ENCODE measurements around the gene RAX2.
"Not testable (repeated sequence)": the region's sequence is repeated elsewhere in the genome, so short reads cannot be mapped to it uniquely, and the experiment has no call there.

RAX2 gene

GRCh38 chr19:3771906-3772455, at the start of gene RAX2:
RAX2 (minus strand) TSS chr19:3772228; CDS start chr19:3771742, 486 bp downstream.
- H3K27me3 ChIP-seq (ENCODE audit: control insufficient read depth in 1 of 2, insufficient read depth in 2 of 2, low read length in 2 of 2): no peaks in the 10 kb centered on the region
- peaks cover 10 to 17% of the 10 kb centered on the region in 2 donors for H3K36me3 ChIP-seq (ENCODE audit: control insufficient read depth in 1 of 2, insufficient read depth in 2 of 2, low read length in 2 of 2)

GRCh38 chr19:3821156-3821555, 49.1 kb upstream of the RAX2 start:
- Histone ChIP-seq H3K4me3 (ENCODE audit: low read depth in 1 of 2, low read length in 2 of 2) (no peak overlapping the region), H3K36me3 (ENCODE audit: control insufficient read depth in 1 of 2, insufficient read depth in 2 of 2, low read length in 2 of 2) (no peaks in the 10 kb centered on the region), H3K4me1 (ENCODE audit: control insufficient read depth in 1 of 2, insufficient read depth in 2 of 2, low read length in 2 of 2) (peaks cover 0 to 4% of the 10 kb centered on the region in 2 donors), H3K27me3 (ENCODE audit: control insufficient read depth in 1 of 2, insufficient read depth in 2 of 2, low read length in 2 of 2) (no peaks in the 10 kb centered on the region), H3K9me3 (ENCODE audit: control insufficient read depth in 1 of 2, low read length in 2 of 2) (no peaks in the 10 kb centered on the region), H3K27ac (ENCODE audit: low read depth, low read length) (no peak overlapping the region), H3K9ac (ENCODE audit: low read depth in 1 of 2, low read length in 2 of 2) (no peak overlapping the region)

More at GRCh38 chr19:3771906-3772455, at the start of gene RAX2:
- Histone ChIP-seq H3K9ac (ENCODE audit: low read depth in 1 of 2, low read length in 2 of 2) (no peak within 1 kb of the TSS), H3K4me3 (ENCODE audit: low read depth in 1 of 2, low read length in 2 of 2) (no peak within 1 kb of the TSS), H3K9me3 (ENCODE audit: control insufficient read depth in 1 of 2, low read length in 2 of 2) (no peaks in the 10 kb centered on the region), H3K4me1 (ENCODE audit: control insufficient read depth in 1 of 2, insufficient read depth in 2 of 2, low read length in 2 of 2) (no peaks in the 10 kb centered on the region), H3K27ac (ENCODE audit: low read depth, low read length) (no peak within 1 kb of the TSS)

- Histone ChIP-seq H3K27ac (ENCODE audit: low read depth, low read length) (no peak overlapping the region), H3K27me3 (ENCODE audit: control insufficient read depth in 1 of 2, insufficient read depth in 2 of 2, low read length in 2 of 2) (no peaks in the 10 kb centered on the region), H3K36me3 (ENCODE audit: control insufficient read depth in 1 of 2, insufficient read depth in 2 of 2, low read length in 2 of 2) (no peaks in the 10 kb centered on the region), H3K4me3 (ENCODE audit: low read depth in 1 of 2, low read length in 2 of 2) (no peak overlapping the region), H3K9me3 (ENCODE audit: control insufficient read depth in 1 of 2, low read length in 2 of 2) (no peaks in the 10 kb centered on the region), H3K4me1 (ENCODE audit: control insufficient read depth in 1 of 2, insufficient read depth in 2 of 2, low read length in 2 of 2) (peaks cover 0 to 4% of the 10 kb centered on the region in 2 donors), H3K9ac (ENCODE audit: low read depth in 1 of 2, low read length in 2 of 2) (no peak overlapping the region)
Observed at GRCh38 chr19:3819989-3820388, 48.0 kb upstream of the RAX2 start.

GRCh38 chr19:3818918-3819317, 46.9 kb upstream of the RAX2 start:
- Histone ChIP-seq H3K9ac (ENCODE audit: low read depth in 1 of 2, low read length in 2 of 2) (no peak overlapping the region), H3K4me1 (ENCODE audit: control insufficient read depth in 1 of 2, insufficient read depth in 2 of 2, low read length in 2 of 2) (peaks cover 0 to 4% of the 10 kb centered on the region in 2 donors), H3K9me3 (ENCODE audit: control insufficient read depth in 1 of 2, low read length in 2 of 2) (no peaks in the 10 kb centered on the region), H3K27me3 (ENCODE audit: control insufficient read depth in 1 of 2, insufficient read depth in 2 of 2, low read length in 2 of 2) (no peaks in the 10 kb centered on the region), H3K36me3 (ENCODE audit: control insufficient read depth in 1 of 2, insufficient read depth in 2 of 2, low read length in 2 of 2) (no peaks in the 10 kb centered on the region), H3K4me3 (ENCODE audit: low read depth in 1 of 2, low read length in 2 of 2) (no peak overlapping the region), H3K27ac (ENCODE audit: low read depth, low read length) (no peak overlapping the region)

- Histone ChIP-seq H3K9ac (ENCODE audit: low read depth in 1 of 2, low read length in 2 of 2) (no peak overlapping the region), H3K36me3 (ENCODE audit: control insufficient read depth in 1 of 2, insufficient read depth in 2 of 2, low read length in 2 of 2) (no peaks in the 10 kb centered on the region), H3K27me3 (ENCODE audit: control insufficient read depth in 1 of 2, insufficient read depth in 2 of 2, low read length in 2 of 2) (no peaks in the 10 kb centered on the region), H3K27ac (ENCODE audit: low read depth, low read length) (no peak overlapping the region), H3K4me3 (ENCODE audit: low read depth in 1 of 2, low read length in 2 of 2) (no peak overlapping the region), H3K4me1 (ENCODE audit: control insufficient read depth in 1 of 2, insufficient read depth in 2 of 2, low read length in 2 of 2) (peaks cover under 1 to 8% of the 10 kb centered on the region in 2 donors), H3K9me3 (ENCODE audit: control insufficient read depth in 1 of 2, low read length in 2 of 2) (no peaks in the 10 kb centered on the region)
Observed at GRCh38 chr19:3818466-3818865, 46.4 kb upstream of the RAX2 start.

GRCh38 chr19:3817761-3818160, 45.7 kb upstream of the RAX2 start:
- H3K9ac ChIP-seq (ENCODE audit: low read depth in 1 of 2, low read length in 2 of 2): no peak overlapping the region
- H3K27ac ChIP-seq (ENCODE audit: low read depth, low read length): no peak overlapping the region
- no peaks in the 10 kb centered on the region for H3K36me3 ChIP-seq (ENCODE audit: control insufficient read depth in 1 of 2, insufficient read depth in 2 of 2, low read length in 2 of 2)
- peaks cover 5 to 12% of the 10 kb centered on the region in 2 donors for H3K4me1 ChIP-seq (ENCODE audit: control insufficient read depth in 1 of 2, insufficient read depth in 2 of 2, low read length in 2 of 2)
- H3K9me3 ChIP-seq (ENCODE audit: control insufficient read depth in 1 of 2, low read length in 2 of 2): no peaks in the 10 kb centered on the region
- H3K27me3 ChIP-seq (ENCODE audit: control insufficient read depth in 1 of 2, insufficient read depth in 2 of 2, low read length in 2 of 2): no peaks in the 10 kb centered on the region
- no peak overlapping the region for H3K4me3 ChIP-seq (ENCODE audit: low read depth in 1 of 2, low read length in 2 of 2)

- Histone ChIP-seq H3K4me1 (ENCODE audit: control insufficient read depth in 1 of 2, insufficient read depth in 2 of 2, low read length in 2 of 2) (peaks cover 5 to 12% of the 10 kb centered on the region in 2 donors), H3K27me3 (ENCODE audit: control insufficient read depth in 1 of 2, insufficient read depth in 2 of 2, low read length in 2 of 2) (no peaks in the 10 kb centered on the region), H3K27ac (ENCODE audit: low read depth, low read length) (no peak overlapping the region), H3K9me3 (ENCODE audit: control insufficient read depth in 1 of 2, low read length in 2 of 2) (no peaks in the 10 kb centered on the region), H3K9ac (ENCODE audit: low read depth in 1 of 2, low read length in 2 of 2) (no peak overlapping the region), H3K4me3 (ENCODE audit: low read depth in 1 of 2, low read length in 2 of 2) (no peak overlapping the region), H3K36me3 (ENCODE audit: control insufficient read depth in 1 of 2, insufficient read depth in 2 of 2, low read length in 2 of 2) (no peaks in the 10 kb centered on the region)
Observed at GRCh38 chr19:3816566-3817218, 44.7 kb upstream of the RAX2 start.

- not testable (repeated sequence) for H3K9me3 ChIP-seq (ENCODE audit: control insufficient read depth in 1 of 2, low read length in 2 of 2); H3K36me3 ChIP-seq (ENCODE audit: control insufficient read depth in 1 of 2, insufficient read depth in 2 of 2, low read length in 2 of 2); H3K27ac ChIP-seq (ENCODE audit: low read depth, low read length); H3K9ac ChIP-seq (ENCODE audit: low read depth in 1 of 2, low read length in 2 of 2); H3K4me3 ChIP-seq (ENCODE audit: low read depth in 1 of 2, low read length in 2 of 2); H3K27me3 ChIP-seq (ENCODE audit: control insufficient read depth in 1 of 2, insufficient read depth in 2 of 2, low read length in 2 of 2)
- H3K4me1 ChIP-seq (ENCODE audit: control insufficient read depth in 1 of 2, insufficient read depth in 2 of 2, low read length in 2 of 2): peaks cover 5 to 12% of the 10 kb centered on the region in 2 donors
Observed at GRCh38 chr19:3816148-3816547, 44.1 kb upstream of the RAX2 start.

- H3K27me3 ChIP-seq (ENCODE audit: control insufficient read depth in 1 of 2, insufficient read depth in 2 of 2, low read length in 2 of 2): no peaks in the 10 kb centered on the region
- no peaks in the 10 kb centered on the region for H3K36me3 ChIP-seq (ENCODE audit: control insufficient read depth in 1 of 2, insufficient read depth in 2 of 2, low read length in 2 of 2)
- no peaks in the 10 kb centered on the region for H3K9me3 ChIP-seq (ENCODE audit: control insufficient read depth in 1 of 2, low read length in 2 of 2)
- peaks cover 5 to 12% of the 10 kb centered on the region in 2 donors for H3K4me1 ChIP-seq (ENCODE audit: control insufficient read depth in 1 of 2, insufficient read depth in 2 of 2, low read length in 2 of 2)
- no peak overlapping the region for H3K4me3 ChIP-seq (ENCODE audit: low read depth in 1 of 2, low read length in 2 of 2)
- no peak overlapping the region for H3K27ac ChIP-seq (ENCODE audit: low read depth, low read length)
- no peak overlapping the region for H3K9ac ChIP-seq (ENCODE audit: low read depth in 1 of 2, low read length in 2 of 2)
Observed at GRCh38 chr19:3814648-3815047, 42.6 kb upstream of the RAX2 start.

- Histone ChIP-seq H3K9ac (ENCODE audit: low read depth in 1 of 2, low read length in 2 of 2) (no peak overlapping the region), H3K4me1 (ENCODE audit: control insufficient read depth in 1 of 2, insufficient read depth in 2 of 2, low read length in 2 of 2) (peaks cover 5 to 10% of the 10 kb centered on the region in 2 donors), H3K27ac (ENCODE audit: low read depth, low read length) (peak overlapping the region; percentile 20), H3K9me3 (ENCODE audit: control insufficient read depth in 1 of 2, low read length in 2 of 2) (no peaks in the 10 kb centered on the region), H3K36me3 (ENCODE audit: control insufficient read depth in 1 of 2, insufficient read depth in 2 of 2, low read length in 2 of 2) (no peaks in the 10 kb centered on the region), H3K27me3 (ENCODE audit: control insufficient read depth in 1 of 2, insufficient read depth in 2 of 2, low read length in 2 of 2) (no peaks in the 10 kb centered on the region), H3K4me3 (ENCODE audit: low read depth in 1 of 2, low read length in 2 of 2) (no peak overlapping the region)
Observed at GRCh38 chr19:3813473-3814392, 41.7 kb upstream of the RAX2 start.
